ENCODE data around the gene TNIK.

The TNIK gene

DNA sequence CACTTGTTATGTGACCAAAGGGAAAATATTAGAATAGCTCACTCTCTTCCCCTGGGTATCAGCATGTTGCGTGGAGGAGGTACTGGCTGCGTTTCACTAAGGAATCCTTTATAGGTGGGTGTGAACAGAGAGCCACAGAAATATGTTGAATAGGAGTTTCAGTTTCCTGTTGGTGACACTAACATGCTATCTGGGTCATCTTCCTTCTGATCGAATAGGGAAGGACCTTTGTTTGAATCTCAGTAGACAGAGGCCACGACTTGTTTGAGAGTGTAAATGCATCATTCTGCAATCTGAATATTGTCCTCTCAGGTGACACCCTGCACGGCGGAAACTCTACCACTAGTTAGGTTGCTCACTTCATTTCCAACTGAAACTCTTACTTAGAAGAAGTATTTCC is 275.8 kb downstream of the TNIK start:
- peak; percentile 45 for DNase-seq

DNA sequence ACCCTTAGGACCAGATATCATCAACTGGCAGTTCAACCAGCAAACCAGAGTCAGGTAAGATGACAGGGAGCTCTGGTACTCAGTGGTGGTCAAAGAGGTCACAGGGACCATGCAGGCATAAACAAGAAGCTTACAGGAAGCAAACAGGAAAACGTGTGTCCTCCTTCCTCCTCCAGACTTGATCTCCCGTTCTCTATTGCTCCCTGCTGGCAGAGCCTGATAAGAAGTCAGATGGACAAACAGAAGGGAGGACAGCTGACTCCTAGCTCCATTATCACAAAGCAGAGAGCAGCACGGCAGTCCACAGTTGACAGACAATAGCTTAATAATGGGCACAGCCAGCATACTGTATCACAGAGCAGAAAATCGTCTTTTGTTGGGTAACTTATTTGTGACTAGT is 277.2 kb downstream of the TNIK start:
- no peak for DNase-seq

DNA sequence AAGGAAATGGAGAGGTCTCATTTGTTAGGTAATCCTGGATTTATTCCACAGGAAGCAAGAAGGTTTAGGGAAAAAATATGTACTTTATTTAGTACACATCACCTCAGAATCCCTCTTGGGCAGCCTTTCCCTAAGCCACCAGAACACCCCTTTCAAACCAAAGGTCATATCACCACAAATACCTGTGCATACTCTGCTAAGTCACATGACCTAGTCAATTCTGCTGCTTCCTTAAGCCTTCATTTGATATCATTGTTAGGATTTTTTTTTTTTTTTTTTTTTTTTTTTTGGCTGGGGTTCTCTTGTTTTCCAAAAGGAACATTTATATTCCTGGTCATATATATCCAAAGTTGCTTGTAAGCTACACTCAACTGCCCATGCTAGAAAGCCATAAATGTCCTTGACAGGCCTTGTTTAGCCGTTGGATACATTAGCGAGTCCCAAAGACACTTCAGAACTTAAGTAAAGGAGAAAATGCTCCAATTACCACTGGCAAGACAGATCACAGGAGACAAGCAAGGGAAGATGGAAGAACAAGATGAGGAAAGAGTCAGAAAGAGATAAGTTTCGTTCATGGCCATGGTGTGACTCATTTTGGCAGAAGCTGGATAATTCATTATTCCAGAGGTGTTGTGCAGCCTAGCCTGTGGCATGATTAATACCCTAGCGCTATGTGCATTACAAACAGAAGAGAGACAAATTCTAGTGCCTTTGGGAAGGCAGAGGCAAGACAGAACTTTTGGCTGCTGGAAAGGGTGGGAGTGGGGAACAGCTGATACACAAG is 278.1 kb downstream of the TNIK start:
- no peak for DNase-seq

DNA sequence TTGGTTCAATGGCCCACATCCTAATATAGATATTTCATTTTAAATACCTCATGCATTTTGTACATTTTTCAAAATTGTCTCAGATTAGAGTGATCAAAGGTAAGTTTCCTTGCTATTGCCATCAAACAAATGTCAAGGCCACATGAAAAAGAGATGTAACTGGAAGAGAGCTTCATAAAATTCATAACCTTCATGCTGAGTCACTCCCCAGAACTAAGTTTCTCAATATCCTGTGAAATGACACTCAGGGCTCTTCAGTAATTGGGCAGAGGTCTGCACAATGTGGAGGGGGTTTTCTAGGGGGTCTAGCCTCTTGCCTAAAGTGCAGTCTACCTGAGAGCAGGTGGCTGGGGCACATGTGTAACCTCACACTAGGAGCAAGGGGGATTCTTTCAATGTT is 281.5 kb downstream of the TNIK start:
- peak; percentile 18 for DNase-seq

DNA sequence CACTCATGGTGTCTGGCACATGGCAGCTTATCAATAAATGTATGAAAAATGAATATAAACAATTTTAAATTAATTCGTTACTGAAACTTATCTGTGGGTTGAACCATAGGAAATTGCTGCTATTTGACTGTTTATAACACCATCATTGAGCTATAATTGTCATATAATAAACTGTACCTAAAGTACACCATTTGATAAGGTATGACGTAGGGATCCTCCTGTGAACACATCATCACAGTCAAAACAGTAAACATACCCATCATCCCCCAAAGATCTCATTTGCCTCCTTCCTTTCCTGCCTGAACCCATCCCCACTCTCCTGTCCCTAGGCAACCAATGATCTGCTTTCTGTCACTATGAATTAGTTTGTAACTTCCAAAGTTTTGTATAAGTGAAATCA is 282.7 kb downstream of the TNIK start:
- no peak for DNase-seq

DNA sequence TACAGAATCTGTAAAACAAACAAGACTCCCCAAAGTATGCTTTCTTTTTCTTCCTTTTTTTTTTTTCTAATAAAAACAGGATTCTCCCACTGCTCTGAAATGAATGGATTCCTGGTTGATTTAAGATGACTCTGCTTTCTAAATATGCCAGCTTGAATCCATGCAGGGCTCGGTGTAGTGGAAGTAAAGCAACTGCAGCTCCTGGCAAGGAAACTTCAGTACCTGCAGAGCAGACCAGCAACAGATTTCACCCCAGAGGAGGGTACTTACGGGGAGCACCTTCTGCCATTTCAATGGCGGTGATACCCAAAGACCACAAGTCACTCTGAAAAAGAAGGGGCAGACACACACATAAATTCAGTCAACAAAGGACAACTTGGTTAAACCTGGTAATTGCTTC is 283.1 kb downstream of the TNIK start:
- no peak for DNase-seq

DNA sequence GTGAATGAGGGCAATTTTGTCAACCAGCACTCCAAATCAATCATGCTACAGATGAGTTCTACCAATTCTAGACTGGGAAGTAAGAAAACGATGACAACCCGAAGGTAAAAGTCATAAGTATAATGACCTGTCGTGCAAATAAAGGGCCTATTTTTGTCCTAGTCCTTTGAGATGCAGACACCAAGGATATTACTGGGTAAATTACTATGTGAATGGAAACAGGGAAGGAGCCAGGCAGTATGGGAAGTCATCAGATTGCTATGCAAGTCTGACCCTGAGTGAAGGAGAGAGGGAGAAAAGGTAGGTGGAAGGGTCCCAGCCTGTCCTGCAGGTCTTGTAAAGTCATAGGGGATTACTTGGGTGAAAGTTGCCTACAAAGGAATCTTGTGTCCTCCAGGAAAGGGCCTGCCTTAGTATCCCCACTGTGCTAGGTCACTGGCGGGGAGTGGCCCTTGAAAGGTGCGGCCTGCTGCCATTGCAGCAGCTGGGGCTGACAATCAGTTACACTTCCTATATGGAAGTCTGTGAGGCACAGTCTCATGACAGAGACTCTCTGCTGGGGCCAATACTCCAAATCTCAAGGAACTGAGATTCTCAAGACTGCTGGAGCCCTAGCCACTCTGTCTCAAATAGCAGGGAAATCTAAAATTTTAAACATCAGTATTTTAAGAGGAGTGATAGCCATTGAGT is 283.8 kb downstream of the TNIK start:
- DNase-seq, result no peak

DNA sequence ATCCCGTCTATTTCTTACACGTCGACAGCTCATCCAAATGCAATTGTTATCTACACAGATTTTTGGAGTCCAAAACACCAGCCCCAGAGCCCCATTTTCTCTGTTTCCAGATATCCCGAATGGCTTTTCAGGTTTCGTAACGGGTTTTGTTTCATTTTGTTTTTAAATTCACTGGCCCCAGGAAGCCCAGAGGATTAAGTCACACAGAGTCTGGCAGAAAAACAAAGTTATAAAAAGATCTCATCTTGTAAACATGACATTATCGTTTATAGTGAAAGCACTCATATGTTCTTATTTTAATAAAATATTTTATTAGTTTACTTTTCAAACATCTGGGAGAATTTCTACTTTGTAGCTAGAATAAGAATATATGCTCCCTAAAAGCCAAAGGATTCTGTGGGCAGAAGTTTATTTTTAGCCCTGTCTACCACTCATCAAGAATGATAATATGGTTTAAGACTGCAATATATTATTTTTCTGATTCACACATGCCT is 284.4 kb downstream of the TNIK start:
- no peak for DNase-seq

DNA sequence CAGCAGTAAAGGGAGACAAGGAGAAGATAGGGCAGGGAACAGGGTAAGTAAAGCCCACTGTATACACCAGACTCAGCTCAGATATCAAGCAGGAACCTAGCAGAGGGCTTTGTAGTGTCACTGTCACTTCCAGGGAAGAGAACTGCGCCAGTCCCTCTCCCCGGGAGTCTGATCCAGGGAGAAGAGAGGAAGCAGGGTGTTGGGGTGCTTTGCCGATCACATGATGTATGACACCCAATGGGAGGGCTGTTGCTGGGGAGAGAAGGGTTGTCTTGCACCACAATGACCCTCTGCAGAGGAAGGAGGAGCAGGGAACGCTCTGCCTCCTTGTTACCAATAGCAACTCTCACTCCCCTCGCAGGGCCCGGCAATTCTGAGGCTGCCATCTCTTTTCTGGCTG is 286.5 kb downstream of the TNIK start:
- DNase-seq, result no peak

DNA sequence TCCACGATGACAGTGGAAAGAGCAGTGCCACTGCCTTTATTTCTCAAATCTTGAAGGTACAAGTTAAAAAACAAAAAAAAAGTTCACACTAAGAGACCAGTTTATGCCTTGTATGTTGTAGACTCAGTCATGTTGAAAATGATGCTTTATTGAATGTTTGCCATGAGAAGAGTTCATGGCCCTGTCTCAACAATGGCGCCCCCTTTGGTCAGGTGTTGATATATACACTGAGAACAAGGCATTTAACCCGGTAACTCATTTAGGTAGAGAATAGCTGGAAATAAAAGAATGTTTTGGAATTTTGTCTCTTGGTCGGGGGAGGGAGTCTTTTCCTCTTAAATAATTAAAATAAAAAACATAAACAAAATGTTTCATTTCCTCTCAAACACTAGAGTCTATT is 288.1 kb downstream of the TNIK start:
- DNase-seq, result peak; percentile 20

DNA sequence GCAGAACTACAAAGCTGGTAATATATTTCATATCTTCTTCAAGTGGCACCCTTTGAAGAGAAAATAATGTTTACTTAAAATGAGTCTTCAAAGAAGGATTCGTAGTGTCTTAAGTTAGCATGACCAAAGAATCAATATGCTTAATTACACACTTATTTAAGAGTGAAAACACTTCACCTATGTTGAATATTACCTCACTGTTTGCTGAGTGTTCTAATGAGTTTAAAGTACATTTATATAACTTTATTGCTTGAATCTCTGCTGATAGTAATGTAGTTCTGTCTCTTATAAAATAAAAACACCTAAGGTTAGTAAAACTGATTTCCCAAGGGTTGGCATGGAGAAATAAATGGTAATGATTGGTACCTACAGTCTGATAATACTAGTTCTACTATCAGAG is 290.3 kb downstream of the TNIK start:
- no peak for DNase-seq

DNA sequence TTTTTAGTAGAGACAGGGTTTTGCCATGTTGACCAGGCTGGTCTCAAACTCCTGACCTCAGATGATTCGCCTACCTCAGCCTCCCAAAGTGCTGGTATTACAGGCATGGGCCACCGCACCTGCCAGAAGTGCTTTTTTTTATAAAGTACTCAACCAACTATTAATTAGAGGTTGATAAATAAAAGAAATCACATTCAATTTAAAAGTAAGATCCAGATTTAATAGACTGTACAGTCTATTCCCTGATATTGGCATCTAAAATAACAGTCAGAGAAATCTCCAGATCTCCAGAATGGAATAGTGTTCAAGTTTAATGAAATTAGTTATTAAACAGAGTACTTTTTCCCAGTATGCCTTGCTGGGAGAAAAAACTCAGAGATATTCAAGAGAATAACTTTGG is 290.8 kb downstream of the TNIK start:
- no peak for DNase-seq

DNA sequence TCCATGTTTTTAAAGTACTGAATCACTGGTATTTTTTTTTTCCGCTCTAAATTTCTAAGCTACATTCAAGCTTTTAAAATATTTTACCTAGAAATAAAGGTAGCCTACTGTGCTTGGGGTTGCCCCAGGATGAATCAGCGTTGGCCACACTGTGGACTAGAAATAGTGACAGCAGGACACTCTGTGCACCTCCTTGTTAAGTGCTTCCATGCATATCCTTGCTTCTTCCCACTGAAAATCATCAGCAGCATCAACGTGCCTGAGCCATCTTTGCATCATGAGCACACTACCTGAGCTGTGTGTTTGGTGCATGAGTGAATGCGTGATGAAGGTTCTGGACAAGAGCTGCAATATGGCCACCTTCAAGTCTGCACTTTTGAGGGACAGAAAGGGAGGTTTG is 291.7 kb downstream of the TNIK start:
- no peak for DNase-seq

DNA sequence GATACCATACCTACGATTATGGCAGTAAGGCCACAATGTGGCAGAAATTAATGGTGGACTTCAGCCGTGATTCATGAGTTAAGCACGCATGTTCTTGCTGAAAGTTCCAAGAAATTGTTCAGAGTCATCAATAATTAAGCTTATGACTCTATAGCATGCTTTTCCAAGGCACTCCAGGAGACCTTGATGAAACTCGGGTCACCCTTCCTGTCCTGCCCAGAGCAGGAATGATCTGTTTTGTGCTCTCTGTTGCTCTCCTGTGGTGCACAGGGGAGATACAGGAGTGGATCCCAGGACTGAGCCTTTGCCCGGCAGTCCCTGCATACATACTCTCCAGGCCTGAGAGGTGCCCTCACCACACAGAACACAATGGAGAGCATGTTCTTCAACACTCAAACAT is 292.1 kb downstream of the TNIK start:
- no peak for DNase-seq

DNA sequence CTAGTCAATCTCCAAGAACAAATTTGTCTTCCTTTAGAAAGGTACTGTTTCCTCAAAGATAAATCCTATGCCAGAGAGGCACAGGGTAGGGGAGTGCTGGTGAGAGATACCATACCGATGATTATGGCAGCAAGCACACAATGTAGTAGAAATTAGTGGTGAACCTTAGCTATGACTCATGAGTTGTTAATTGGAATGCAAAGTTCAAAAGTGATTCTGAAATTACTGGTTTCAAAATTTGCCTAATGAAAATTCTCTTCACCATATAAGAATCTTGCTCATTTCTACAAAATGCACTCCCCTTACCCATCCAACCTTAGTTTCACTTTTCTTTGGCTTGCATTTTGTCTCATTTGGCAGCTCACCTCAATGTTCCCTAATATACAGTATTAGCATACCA is 294.2 kb downstream of the TNIK start:
- peak; percentile 65 for DNase-seq

DNA sequence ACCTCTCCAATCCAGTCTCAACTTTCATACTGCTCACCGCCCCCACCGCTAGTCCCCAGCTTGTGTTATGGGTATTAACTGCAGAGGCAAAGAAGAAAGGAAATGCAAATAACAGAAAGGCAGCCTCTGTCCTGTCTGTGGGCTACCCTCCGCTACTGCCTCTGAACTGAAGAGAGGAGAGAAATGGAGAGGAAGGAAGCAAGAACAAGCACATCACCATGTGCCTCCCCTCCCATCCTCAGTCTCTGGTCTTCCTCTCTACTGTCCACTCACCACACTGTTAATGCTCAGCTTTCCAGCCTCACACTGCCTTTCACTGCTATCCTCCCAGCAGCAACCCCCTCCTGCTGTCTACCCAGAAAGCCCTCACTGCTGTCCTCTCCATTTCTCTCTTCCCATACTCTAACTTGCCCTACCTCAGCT is 294.7 kb downstream of the TNIK start:
- no peak for DNase-seq

DNA sequence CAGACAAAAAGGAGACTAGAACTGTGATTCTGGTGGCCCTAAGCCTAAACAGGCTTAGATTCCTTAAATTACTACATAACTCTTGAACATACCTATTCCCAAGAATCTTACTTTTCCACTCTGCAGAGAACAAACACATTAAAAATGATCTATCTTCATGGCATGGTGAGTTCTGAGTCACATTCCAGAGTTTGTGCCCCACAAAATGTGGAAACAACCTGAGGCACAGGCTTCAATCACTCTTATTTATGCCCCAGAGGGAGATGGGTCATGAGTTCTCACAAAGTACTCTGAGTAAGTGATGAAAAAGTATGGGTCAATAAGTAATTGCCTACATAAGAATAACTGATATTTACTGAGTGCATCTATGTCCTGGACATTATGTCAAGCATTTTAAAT is 296.1 kb downstream of the TNIK start:
- no peak for DNase-seq

DNA sequence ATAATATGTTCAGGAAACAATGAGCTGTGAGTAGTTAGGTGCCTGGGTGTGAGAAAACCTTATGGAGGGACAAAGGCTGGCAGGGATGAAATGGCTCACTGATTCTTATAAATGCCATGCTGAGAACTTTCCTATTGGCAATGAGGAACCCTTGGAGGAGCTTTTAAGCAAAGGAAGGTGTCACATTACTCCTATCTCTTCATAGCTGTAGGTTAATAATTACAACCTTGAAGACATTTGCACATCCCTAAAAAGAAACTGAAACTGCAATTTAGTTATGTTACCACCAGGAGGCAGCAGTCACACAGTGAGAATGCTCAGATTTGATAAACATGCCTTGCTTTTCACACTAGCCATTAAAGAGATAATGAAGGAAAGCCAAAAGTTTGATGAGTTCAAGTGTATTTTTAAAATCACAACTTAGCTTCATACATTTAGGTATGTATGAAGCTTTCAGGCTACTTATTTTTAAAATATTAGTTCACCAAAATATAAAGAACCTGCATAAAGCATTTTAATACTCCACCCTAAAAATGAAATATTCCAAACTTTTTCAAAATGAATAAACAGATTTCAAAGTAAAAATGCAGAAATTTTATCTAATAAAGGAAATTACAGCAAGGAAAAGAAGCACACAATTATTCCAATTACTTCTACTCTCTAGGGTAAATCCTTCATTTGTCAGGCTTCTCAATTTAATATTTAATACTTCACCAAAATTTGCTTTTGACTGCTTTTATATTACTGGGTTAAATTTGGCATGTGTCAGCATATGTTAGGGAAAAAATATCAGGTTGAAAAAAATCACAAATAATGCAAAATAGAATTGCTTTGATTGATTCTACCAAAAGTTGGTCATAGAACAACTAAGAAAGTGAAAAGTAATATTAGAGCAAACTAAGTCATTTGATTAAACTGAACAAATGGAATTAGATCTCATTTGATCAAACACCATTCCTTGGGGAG is 296.8 kb downstream of the TNIK start:
- DNase-seq, result peak; percentile 56

DNA sequence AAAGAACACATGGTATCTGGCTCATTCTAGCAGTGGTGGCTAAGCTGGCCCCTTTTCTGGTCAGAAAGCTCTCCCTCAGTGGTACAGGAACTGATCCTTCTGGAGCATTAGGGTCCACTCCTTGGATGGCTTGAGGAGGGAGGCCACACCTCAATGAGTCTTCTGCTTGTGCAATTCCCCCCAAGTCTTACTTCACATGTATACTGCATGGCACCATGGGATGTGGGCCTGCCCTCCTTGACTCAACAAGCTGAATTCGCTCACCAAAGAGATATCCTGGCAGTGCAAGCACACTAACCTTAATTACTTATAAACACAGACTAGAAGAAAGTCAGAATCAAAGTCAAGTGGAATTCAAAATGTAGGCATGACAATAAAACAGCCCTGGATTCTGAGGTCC is 299.9 kb downstream of the TNIK start:
- DNase-seq, result no peak

DNA sequence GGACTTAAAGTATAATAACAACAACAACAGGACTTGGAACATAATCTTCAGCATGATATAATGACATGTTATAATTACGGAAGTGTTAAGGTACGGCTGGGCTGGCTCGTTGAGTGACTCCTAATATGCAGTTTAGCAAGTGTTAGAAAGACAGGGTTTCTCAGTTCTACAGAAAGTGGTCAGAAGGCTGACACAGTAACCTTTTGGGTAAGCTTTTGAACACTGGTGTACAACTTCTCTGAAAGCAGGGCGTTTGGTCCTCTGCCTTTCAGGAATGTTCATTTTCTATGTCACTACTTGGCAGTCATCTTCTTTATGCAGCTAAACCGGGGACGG is 300.4 kb downstream of the TNIK start:
- no peak for DNase-seq

DNA sequence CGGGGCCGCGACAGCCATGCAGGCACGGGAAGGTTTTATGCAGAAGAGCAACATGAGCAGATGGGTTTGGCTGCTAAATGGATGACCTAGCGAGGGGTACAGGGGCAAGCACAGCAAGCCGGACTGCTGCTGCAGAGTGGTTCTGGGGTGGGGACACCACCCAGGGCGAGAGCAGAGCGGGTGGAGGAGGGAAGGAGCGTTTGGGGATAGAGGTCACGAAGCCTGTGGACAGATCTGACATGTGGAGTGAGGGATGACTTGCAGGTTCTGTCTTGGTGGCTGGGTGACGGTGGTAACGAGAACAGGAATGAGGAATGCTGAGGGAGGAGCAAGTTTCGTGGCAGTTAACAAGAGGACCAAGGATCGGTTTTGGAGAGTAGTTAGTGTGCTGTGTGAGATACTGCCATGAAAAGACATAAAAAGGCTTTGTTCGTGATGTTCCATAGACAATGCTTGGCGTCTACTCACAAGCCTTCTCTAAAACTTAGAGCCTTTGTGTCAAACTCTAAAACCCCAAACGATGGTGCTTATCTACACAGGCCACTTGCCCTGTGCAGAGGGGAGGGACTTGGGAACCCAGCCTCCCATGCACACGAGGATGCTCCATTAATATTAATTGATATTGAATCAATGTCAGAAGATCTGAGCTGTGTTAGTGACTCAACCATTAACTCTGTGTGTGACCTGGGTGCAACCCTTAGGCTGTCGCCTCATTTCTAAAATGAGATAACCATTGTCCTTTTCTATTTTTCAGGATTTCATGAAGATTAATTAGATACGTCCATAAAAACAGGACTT is 301.0 kb downstream of the TNIK start:
- DNase-seq, result no peak

DNA sequence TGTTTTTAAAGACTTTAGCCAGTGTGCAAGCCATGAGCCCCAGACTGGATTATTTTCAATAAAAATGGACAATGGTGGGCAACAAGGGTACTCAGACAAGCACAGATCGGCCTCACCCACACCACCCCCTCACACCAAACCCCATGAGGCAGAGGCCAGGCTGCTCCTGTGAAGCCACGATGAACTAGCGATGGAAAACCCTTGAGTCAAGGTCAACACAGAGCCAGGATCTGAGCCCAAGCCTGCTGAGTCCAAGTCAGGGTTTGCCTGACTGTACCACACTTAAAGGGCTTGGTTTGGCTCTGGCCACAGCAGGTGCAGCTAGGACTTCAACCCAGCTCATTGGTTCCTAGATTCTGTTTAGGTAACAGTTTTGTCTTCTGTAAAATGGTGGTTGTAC is 302.2 kb downstream of the TNIK start:
- no peak for DNase-seq

DNA sequence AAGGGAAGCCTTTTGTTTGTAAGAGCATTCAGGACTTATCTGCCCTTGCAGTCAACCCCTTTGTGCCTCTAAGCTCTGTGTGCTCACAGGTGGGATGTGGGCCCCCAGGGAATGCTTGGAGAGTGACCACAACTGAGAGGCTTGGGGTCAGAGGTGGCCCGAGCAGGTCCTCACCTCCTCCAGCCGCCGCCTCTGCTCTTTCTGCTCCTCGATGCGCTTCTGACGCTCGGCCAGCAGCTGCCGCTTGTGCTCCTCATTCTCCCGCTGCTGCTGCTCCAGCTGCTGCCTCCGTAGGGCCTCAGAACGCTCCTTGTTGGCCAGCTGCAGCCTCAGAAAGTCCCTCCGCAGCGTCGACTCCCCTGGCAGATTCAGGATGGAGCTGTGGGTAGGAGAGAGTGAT is 302.9 kb downstream of the TNIK start:
- no peak for DNase-seq

Data from activated CD4-positive, alpha-beta T cell treated with anti-CD3 and anti-CD28 coated beads, Interleukin-2, amount 50 U/mL, for 16 hours (primary cell).